ELF-1 (cell line): ENCODE results near the gene HAPLN1.

Experiments used
- DNase-seq: peaks from one replicate; pipeline ENCODE4 v3.0.0-alpha.2; 2016; ENCODE audit warnings: low read depth, low spot score

The HAPLN1 gene

GRCh38 chr5:83718195-83718825 lies 2.3 kb downstream of the HAPLN1 start:
- peak; percentile 63 for DNase-seq

- peak; percentile 17 for DNase-seq
Observed at GRCh38 chr5:83715236-83716065, 5.2 kb downstream of the HAPLN1 start.

- DNase-seq, result peak; percentile 91
Observed at GRCh38 chr5:83714810-83715209, 5.8 kb downstream of the HAPLN1 start.

- DNase-seq, result no peak
Observed at GRCh38 chr5:83711982-83712601, 8.6 kb downstream of the HAPLN1 start.

- no peak for DNase-seq
Observed at GRCh38 chr5:83709973-83710372, 10.7 kb downstream of the HAPLN1 start.

- DNase-seq, result no peak
Observed at GRCh38 chr5:83708170-83708569, 12.5 kb downstream of the HAPLN1 start.

GRCh38 chr5:83703059-83703458 lies 17.6 kb downstream of the HAPLN1 start:
- no peak for DNase-seq

GRCh38 chr5:83701886-83702285 lies 18.8 kb downstream of the HAPLN1 start:
- DNase-seq, result no peak

GRCh38 chr5:83689881-83690280 lies 30.8 kb downstream of the HAPLN1 start:
- no peak for DNase-seq

GRCh38 chr5:83688281-83688680 lies 32.4 kb downstream of the HAPLN1 start:
- DNase-seq, result no peak

- no peak for DNase-seq
Observed at GRCh38 chr5:83687124-83687619, 33.5 kb downstream of the HAPLN1 start.

GRCh38 chr5:83686251-83686650 lies 34.4 kb downstream of the HAPLN1 start:
- no peak for DNase-seq

- no peak for DNase-seq
Observed at GRCh38 chr5:83683836-83684235, 36.8 kb downstream of the HAPLN1 start.

- DNase-seq, result no peak
Observed at GRCh38 chr5:83672646-83673045, 48.0 kb downstream of the HAPLN1 start.

GRCh38 chr5:83672158-83672557 lies 48.5 kb downstream of the HAPLN1 start:
- no peak for DNase-seq

- no peak for DNase-seq
Observed at GRCh38 chr5:83665631-83666030, 55.0 kb downstream of the HAPLN1 start.

- DNase-seq, result no peak
Observed at GRCh38 chr5:83662558-83662957, 58.1 kb downstream of the HAPLN1 start.

GRCh38 chr5:83657807-83658525 lies 62.7 kb downstream of the HAPLN1 start:
- no peak for DNase-seq

GRCh38 chr5:83654427-83654994 lies 66.1 kb downstream of the HAPLN1 start:
- DNase-seq, result no peak

- DNase-seq, result no peak
Observed at GRCh38 chr5:83653669-83654068, 67.0 kb downstream of the HAPLN1 start.

- no peak for DNase-seq
Observed at GRCh38 chr5:83645936-83646335, 74.7 kb downstream of the HAPLN1 start.

GRCh38 chr5:83644301-83644700 lies 76.4 kb downstream of the HAPLN1 start:
- DNase-seq, result peak; percentile 7
